Activated CD4-positive, alpha-beta T cell treated with anti-CD3 and anti-CD28 coated beads, Interleukin-2, amount 50 U/mL, for 16 hours (primary cell): ENCODE data around the gene PTCH2.
"Not testable (repeated sequence)": the region's sequence is repeated elsewhere in the genome, so short reads cannot be mapped to it uniquely, and the experiment has no call there.

Source experiments
- DNase-seq: peaks from one replicate; pipeline ENCODE4 v3.0.0-alpha.2; 2020

The PTCH2 gene

DNA sequence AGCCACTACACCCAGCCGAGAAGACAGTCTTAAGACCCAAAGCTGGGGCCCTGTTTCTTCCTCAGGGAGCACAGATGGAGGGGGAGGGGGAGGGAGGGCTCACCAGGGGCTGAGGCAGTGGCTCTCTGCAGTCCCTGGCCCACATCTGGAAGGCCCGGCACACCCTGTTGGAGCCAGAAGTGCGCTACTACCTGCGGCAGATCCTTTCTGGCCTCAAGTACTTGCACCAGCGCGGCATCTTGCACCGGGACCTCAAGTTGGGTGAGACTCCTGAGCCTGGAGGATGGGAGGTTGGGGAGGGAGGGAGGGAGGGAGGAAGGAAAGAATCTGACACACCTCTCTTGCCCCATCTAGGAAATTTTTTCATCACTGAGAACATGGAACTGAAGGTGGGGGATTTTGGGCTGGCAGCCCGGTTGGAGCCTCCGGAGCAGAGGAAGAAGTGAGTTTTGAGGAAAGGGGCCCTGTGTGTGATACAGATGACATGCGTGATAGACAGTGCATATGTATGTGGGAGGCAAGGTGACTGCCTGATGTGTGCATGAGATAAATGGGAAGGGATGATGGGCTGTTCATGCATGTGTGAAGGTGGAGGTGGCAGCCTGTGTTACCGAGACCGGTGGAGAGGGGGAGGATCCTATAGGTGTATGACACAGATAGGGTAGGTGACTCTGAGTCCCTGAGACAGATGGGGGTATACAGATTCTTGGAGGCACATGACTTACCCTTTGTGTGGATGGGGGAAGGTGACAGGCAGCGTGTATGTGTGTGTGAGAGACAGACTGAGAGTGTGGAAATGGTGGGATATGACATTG, 41.4 kb downstream of the PTCH2 start:
- peak; percentile 40 for DNase-seq

DNA sequence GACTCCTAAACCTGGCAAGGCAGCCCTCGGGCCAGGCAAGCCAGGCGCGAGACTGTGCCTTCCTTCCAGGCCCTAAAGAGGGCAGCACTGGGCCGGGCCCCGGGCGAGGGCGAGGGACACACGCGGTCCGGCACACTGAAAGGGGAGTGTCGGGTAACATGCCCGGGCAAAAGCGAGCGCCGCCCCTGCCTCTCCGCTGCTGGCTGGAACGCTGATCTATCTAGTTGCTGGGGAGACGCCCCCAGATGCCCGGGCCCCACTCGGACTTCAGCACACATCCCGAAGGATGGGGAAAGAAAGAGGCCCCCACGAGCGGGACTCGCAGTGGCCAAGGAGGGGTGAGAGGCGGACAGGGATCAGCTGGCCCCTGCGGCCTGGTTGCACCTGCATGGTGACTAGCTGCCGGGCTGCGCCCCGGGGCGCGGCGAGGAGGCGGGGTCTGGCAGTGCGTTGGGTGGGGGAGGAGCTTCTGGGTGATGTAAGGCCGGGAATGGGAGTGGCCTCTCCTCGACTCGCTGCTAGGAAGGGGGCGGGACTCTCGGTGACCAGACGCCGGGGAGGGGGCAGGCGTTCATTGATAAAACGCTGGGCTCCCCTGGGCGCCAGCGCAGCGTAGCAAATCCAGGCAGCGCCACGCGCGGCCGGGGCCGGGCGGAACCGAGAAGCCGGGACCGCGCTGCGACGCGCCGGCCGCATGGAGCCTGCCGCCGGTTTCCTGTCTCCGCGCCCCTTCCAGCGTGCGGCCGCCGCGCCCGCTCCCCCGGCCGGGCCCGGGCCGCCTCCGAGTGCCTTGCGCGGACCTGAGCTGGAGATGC, 43.1 kb downstream of the PTCH2 start, which contains the start of gene PLK3:
TSS of gene PLK3 (plus strand) at position 608 of the 815 bp plus-strand sequence. CDS start at position 695, 87 bp downstream.
- peak; percentile 99 for DNase-seq

DNA sequence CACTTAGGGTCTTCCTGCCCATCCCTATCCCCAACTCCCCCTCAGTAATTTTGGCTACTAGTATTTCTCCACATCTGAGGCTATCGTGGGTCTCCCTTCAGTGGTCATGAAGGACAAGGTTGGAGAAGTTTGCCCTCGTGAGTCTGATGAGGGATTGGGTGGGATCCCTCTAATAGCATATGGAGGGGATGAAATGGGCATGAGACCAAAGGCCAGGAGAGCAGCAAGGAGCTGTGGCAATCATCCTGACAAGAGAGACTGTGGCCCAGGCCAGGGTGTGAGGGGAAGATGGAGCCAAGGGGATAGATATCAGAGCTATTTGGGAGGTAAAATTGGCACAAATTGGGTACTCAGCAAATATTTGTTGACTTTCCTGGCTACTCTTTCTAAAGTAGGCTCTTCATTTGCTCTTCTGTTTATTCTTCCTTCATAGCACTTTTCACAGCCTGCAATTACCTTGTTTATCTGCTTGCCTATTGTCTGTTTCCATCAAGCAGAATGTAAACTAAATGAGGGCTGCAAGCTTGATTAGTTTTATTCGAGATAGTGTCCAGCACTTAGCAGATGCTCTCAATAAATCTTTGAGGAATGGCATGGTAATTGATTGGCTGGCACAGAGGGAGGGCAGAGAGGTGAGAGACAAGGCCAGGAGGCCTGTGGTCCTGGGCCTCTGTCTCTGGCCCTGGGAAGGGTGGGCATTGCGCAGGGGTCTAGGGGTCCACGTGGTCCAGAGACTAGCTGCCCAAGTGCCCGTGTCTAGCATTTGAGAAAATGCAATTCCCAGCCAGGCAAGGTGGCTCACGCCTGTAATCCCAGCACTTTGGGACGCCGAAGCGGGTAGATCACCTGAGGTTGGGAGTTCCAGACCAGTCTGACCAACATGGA, 44.3 kb downstream of the PTCH2 start:
- DNase-seq, result no peak

DNA sequence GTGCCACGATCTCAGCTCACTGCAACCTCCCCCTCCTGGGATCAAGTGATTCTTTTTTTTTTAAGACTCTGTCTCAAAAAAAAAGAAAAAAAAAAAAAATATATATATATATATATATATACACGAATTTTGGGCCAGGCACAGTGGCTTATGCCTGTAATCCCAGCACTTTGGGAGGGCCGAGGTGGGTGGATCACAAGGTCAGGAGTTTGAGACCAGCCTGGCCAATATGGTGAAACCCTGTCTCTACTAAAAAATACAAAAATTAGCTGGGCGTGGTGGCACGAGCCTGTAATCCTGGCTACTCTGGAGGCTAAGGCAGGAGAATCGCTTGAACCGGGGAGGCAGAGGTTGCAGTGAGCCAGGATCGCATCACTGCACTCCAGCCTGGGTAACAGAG, 45.2 kb downstream of the PTCH2 start:
- not testable (repeated sequence) for DNase-seq

DNA sequence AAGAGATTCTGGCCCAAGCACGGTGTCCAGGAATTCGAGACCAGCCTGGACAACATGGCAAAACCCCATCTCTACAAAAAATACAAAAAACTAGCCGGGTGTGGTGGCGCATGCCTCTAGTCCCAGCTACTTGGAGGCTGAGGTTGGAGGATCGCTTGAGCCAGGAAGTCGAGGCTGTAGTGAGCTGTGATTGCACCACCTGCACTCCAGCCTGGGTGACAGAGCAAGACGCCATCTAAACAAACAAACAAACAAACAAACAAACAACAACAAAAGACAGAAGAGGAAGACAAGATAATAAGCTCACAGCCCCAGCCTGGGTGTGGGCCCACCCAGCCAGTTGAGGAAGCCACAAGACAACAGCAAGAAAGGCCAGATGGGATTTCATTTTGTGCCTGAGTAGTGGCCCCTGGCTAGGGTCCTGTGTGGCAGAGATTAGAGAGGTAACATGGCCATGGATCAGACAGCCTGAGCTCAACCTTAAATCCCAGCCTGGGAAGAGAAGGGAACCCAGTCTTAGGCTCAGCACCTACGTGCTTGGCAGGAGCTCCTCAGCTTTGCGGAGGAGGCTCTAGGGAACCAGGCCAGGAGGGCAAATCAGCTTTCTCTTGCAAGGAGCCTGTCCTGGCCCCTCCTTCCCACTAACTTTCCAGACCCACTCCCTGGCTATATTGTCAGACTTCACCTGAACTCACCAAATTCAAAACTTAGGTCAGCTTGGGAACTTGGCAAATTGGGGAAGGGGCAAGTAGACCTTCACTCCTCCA, 50.1 kb downstream of the PTCH2 start:
- DNase-seq, result no peak

DNA sequence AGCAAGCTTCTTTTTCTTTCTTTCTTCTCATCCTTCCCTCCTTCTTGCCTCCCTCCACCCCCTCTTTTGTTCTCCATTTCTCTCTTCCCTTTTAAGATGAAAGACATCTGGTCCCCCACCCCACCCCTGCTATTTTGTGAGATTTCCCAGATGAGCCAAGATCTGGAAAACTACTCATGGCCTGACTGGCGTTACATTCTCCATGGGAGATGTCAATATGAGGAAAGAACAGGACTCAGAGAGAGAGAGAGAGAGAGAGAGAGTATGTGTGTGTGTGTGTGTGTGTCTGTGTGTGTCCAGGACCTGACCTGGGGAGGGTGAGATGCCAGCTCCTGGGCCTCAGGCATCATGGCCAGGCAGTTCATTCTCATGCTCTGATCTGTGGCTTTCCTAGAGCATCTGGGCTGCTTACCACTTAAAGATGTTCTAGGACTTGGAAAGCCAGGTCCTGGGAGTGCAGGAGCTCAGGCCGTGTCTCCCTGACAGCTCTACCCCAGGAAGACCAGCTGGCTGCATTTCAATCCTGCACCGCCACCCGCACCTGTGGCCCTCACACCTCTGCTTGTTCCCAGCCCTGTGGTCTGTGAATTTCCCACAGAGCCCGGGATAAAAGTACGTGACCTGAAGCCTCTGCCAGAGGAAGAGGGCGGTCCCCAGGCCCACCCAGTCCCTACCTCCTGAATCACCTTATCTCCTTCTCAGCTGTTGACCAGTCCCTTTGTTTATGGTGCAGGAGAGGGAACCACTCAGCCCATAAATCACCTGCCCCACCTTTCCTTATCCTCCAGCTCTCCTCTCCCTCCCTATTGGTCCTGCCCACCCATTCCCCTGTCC, 51.9 kb downstream of the PTCH2 start:
- no peak for DNase-seq

DNA sequence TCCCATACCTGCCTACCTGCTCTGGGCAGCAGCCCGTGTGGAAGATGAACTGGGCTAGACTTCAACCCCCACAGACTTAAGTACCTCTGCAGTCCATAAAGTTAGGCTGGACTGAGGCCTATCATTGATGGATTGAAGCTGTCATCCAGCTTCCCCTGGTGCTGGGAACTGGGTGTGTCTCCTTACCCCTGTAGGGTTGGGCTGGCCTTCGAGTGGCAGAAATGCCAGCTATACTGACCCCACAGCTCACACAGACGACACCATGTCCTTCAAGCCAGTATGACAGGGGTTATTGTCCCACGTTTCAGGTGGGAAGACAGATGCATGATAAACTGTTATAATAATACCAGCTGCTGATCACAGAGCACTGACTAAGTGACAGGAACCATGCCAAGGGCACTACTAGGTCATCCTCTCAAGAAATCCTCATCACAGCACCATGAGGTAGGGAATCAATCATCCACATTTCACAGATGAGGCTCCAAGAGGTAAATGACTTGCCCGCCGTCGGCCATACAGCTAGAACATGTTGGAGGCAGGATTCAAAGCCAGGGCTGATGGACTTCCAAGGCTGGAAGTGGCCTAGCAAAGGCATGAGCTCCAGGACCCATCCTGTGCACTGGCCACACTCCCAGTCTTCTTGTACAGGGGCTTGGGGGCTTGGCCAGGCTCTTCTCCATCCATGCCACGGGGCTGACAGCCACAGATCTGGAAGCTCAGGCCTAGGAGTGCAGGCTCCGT, 54.8 kb downstream of the PTCH2 start, which contains the start of gene BEST4:
TSS of gene BEST4 (minus strand) at position 51 of the 741 bp plus-strand sequence. CDS start 465 bp downstream, outside the sequence.
- DNase-seq, result no peak

DNA sequence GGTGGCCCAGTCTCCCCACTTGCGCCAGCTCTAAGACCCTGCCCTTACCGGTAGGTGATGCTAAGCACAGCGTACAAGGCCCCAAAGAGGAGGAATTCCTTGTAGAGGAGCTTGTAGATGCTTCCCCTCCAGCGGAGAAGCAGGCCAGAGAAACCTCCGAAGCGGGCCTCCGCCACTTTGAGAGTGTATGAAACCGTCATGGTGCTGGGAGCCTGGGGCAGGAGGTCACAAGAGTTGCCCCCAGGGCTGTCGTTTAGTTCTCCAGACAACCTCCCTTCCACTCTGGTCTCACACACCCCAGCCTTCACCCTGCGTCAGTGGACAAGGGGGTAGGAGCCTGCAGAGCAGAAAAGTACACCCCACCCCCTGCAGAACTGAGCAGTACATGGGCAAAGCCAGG, 55.5 kb downstream of the PTCH2 start:
- no peak for DNase-seq

DNA sequence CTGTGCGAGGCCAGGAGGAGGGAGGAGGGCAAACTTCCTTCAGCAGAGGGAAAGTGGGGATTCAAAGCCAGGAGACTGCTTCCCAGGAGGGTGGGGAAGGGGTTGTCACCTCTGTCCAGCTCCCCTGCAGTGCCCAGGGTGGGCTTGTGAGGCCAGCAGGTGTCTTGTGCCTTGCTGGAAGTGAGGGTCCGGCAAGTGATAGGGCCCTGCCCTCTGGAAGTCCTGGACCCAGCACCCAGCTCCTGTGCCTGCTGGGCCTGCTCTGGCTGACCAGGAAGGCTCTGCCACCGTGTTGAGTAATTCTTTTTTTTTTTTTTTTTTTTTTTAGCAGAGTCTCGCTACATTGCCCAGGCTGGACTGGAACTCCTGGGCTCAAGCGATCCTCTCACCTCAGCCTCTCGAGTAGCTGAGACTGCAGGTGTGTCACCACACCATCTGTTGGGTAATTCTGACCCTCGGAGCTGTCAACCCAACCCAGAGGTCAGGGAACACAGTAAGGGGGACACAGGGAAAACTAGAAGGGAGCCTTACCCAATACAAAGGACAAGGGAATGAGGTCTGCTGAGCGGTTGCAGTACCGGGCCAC, 56.1 kb downstream of the PTCH2 start:
- DNase-seq, result no peak

DNA sequence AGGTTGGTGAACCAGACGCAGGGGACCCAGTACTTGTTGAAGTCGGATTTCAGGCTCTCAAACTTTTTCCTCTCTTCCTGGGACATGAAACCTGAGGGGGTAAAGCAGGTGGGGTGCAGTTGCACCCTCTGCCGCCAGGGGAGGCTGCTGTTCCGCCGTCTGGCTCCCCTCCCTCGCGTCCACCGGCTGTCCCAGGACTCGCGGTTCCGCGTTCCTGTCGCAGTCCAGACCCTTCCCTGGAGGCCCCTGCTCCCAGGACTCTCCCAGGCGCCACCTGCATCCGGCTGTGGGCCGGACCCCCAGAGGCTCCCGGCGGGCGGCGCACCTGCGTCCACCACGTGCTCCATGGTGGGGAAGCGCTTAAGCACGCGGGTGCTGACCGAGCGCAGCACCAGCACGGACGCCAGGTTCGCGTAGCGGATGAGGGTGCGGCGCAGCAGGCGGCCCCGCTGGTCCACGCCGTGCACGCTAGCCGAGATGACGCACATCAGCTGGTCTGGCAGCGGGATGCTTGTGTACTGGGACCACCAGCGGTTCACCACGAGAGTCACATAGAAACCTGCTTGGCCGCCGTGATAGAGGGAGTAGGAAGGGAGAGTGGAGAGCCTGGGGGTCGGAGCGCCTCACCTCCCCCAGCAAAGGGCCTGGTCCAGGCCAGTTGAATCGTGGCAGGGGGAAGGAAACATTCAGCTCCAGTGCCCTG, 56.8 kb downstream of the PTCH2 start:
- DNase-seq, result peak; percentile 78

DNA sequence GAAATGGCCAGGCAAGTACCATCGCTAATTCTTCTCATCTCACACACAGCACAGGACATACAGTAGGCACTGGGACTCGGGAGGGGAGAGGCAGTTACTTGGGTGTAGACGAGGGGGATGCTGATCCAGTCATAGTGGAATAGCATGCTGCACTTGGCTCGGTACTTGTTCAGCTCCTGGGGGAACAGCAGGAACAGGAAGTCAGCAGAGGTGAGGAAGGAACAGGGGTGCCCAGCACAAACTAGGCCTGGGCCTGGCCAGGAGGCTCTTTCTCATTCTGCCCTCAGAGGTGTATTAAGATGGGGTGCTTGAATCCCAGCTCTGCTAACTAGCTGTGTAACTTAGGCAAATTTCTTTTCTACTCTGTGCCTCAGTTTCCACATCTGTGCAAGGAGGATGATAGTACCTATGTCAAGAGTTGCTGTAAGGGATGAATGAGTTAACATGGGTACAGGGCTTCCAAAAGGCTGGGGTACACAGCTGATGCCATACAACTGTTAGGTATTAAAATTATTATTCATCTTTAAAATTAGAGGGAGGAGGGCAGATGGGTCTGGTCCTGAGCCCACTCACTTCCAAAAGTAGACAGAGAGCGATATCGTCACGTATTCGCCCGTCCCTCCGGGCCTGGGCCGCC, 57.4 kb downstream of the PTCH2 start:
- DNase-seq, result no peak

DNA sequence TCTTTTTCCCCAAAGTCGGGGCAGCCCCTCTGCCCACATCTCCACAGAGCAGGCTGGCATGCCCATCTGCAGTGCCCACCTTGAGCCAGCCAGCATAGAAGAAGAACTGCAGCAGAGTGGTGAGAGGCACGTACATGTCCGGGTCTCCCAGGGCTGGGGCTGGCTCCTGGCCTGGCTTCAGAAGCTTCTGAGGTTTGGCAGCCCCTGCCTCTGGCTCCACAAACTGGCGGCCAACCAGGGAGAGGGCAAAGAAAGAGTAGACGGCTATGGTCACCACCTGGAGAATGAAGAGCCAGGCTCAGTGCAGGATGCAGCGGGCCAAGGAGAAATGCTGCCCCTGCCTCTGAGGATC, 58.0 kb downstream of the PTCH2 start:
- no peak for DNase-seq

DNA sequence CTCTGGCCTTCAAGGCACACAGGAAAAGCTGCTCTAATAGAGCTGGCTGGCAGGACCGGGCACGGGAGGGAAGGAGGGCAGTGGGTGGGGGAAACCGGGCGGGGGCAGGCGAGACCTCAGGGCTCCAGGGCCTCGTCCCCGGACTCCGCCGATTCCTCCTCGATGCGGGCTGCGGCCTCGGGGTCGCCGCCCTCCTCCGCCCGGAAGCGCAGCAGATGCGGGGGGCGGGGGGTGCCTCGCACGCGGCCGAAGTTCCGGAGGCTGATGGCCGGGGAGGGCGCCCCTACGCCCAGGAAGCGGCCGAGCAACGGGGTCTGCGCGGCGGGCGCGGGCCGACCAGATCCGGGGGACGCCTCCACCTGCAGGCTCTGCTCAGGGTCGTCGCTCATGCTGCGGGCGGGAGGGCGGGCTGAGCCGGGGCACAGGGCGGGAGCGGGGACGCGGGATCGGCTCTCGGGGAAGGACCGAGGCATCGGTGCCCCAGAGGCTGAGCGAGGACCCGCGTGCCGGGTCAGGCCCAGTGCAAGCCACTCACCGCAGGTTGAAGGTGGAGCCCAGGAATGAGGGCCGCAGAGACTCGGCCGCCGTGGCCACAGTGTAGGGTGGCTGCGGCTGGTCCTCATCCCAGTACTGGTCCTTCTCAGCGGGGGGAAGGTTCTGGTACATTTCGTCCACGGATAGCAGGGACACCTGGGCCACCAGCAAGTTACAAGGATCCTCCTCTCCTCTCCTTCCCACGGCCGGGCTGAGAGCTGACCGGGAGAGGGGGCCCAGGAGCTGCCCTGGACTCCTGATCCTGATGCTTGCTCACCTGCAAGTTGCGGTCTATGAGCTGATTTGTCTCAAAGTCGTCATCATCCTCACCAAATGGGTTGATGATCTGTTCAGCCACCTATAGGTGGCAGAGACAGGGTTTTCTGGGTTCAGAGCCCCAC, 58.7 kb downstream of the PTCH2 start:
- DNase-seq, result no peak

DNA sequence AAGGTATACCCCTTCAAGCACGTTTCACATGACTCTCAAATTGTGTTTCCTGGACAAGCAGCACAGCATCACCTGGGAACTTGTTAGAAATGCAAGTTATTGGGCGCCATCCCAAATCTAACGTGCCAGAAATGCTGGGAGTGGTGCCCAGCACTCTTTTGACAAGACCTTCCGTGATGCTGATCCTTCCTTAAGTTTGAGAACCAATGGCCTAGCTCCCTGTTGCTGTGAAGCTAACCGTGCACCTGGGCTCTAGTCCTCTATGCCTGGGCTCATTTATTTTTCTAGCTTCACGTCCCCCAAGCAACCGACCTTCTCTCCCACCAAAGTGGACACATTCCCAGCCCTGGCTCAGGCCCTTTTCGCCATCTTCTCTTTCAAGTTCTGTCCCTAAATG, 59.4 kb downstream of the PTCH2 start:
- no peak for DNase-seq

DNA sequence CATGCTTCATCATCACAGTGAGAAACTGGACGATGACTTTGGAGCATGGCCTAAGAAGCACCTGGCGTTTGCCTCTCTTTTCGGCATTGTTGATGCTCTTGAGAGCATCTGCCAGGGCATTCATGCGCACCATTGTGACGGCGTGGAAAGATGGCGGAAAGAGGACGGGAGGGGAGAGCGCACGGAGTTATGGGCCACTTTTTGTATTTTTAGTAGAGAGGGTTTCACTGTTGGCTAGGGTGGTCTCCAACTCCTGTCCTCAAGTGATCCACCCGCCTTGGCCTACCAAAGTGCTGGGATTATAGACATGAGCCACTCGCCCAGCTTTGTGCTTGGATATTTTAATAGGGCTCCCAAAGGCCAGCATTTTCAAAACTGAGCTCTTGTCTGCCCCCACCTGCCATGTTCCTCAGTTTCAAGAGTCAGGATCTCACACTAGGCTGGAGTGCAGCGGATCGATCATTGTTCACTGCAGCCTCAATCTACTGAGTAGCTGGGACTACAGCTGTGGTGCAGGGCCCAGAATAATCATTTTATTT, 62.4 kb downstream of the PTCH2 start:
- no peak for DNase-seq

DNA sequence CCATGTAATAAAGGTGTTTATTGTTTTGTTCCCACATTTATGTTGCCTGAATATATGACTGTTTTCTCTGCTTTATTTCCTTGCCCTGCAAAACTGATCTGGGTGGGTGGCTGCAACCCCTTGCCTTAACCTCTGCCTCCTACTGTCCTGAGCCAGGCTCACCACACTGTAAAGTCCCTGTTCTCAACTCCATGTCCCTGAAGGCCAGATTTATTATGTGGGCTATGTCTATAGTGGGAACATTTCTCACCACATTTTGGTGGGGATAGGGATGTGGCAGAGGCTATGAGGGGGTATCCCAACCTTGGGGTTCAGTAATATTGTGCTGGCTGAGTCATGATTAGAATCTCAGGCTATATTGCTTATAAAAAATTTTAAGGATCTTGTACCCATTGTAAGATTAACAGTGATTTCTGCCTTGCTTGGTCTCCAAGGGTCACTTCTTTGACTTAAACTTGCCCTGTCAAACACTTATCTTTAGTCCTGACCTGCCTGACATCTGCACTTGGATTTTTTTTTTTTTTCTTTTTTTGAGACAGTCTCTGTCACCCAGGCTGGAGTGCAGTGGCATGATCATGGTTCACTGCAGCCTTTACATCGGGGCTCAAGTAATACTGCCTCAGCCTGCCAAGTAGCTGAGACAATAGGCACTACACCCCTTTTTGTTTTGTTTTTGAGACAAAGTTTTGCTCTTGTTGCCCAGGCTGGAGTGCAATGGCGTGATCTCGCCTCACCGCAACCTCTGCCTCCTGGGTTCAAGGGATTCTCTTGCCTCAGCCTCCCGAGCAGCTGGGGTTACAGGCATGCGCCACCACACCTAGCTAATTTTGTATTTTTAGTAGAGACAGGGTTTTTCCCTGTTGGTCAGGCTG, 64.1 kb downstream of the PTCH2 start:
- no peak for DNase-seq
